SU-DHL-6 (cell line): Measurements from ENCODE around the gene C20orf144.

Experiments used
- H2AFZ ChIP-seq: fragments of 200-600 bp; sonication (generic); 2 replicates; pipeline ENCODE4 v1.6.1; 2014; ENCODE audit warnings: low read depth, mild to moderate bottlenecking, moderate library complexity, mixed read lengths, antibody characterized with exemption, low read length; ENCODE audit not compliant: severe bottlenecking
- H3F3A ChIP-seq: fragments of 200-600 bp; shearing (Covaris generic); 2 replicates; pipeline ENCODE4 v1.6.0; 2016; ENCODE audit warnings: antibody characterized with exemption, mild to moderate bottlenecking; ENCODE audit not compliant: insufficient read depth
- H3K27ac ChIP-seq: fragments of 200-600 bp; sonication (generic); 2 replicates; pipeline ENCODE4 v1.5.1; 2016; ENCODE audit warnings: low read depth, mild to moderate bottlenecking, low read length, moderate library complexity, mixed read lengths
- H3K27me3 ChIP-seq: fragments of 200-600 bp; sonication (generic), shearing (Covaris generic); 2 replicates; pipeline ENCODE4 v1.6.0; 2014; ENCODE audit warnings: mild to moderate bottlenecking, low read length
- H3K36me3 ChIP-seq: fragments of 200-600 bp; sonication (generic); 2 replicates; pipeline ENCODE4 v1.6.1; 2014; ENCODE audit warnings: mild to moderate bottlenecking, low read length, mixed read lengths
- H3K4me2 ChIP-seq: fragments of 300-600, 200-600 bp; shearing (Covaris generic), sonication (generic); 2 replicates; pipeline ENCODE4 v1.6.0; 2014; ENCODE audit warnings: low read length, low read depth, mild to moderate bottlenecking; ENCODE audit not compliant: poor library complexity, severe bottlenecking
- H3K4me3 ChIP-seq: fragments of 200-600 bp; sonication (generic); 2 replicates; pipeline ENCODE4 v1.5.1; 2014; ENCODE audit warnings: antibody characterized with exemption, low read length, mild to moderate bottlenecking, mixed read lengths; ENCODE audit not compliant: insufficient read depth, poor library complexity, severe bottlenecking
- H3K79me2 ChIP-seq: fragments of 200-600 bp; sonication (generic); 2 replicates; pipeline ENCODE4 v1.6.1; 2014; ENCODE audit warnings: mild to moderate bottlenecking, low read length, moderate library complexity; ENCODE audit not compliant: insufficient read depth
- H3K9ac ChIP-seq: fragments of 200-600 bp; sonication (generic); 2 replicates; pipeline ENCODE4 v1.7.0; 2014; ENCODE audit warnings: mild to moderate bottlenecking, low read length
- H3K9me2 ChIP-seq: fragments of 200-600 bp; sonication (generic); replicated peaks from 2 replicates; pipeline ENCODE4 v1.6.1; 2014; ENCODE audit warnings: low read length; ENCODE audit not compliant: insufficient read depth
- H3K9me3 ChIP-seq: fragments of 200-600 bp; sonication (generic); 2 replicates; pipeline ENCODE4 v1.6.1; 2014; ENCODE audit warnings: low read length, mixed read lengths; ENCODE audit not compliant: insufficient read depth
- H4K20me1 ChIP-seq: fragments of 200-600 bp; sonication (generic); 2 replicates; pipeline ENCODE4 v1.6.1; 2014; ENCODE audit warnings: low read depth, mild to moderate bottlenecking, antibody characterized with exemption, low read length, moderate library complexity, mixed read lengths
- CTCF ChIP-seq: fragments of 200-600 bp; sonication (generic); IDR thresholded peaks from one replicate; pipeline ENCODE4 v1.5.1; 2017; ENCODE audit warnings: antibody characterized with exemption, mild to moderate bottlenecking, low read length, moderate library complexity; ENCODE audit not compliant: insufficient read depth, poor library complexity, severe bottlenecking
- EZH2phosphoT487 ChIP-seq: fragments of 200-600 bp; sonication (generic), shearing (Covaris generic); conservative IDR thresholded peaks from 2 replicates; pipeline ENCODE4 v1.6.1; 2018; ENCODE audit warnings: mild to moderate bottlenecking, antibody characterized with exemption, low read length, moderate library complexity, mixed read lengths

Gene C20orf144

GRCh38 chr20:33658929-33659328 is 3.2 kb upstream of the C20orf144 start:
- no peak overlapping the region for H3K4me2 ChIP-seq
- no peak overlapping the region for H3K4me3 ChIP-seq
- H3K27ac ChIP-seq, result no peak overlapping the region
- H4K20me1 ChIP-seq, result no peaks in the 10 kb centered on the region
- no peaks in the 10 kb centered on the region for H3K9me3 ChIP-seq
- no peaks in the 10 kb centered on the region for H3K27me3 ChIP-seq
- H2AFZ ChIP-seq, result no peak overlapping the region
- H3K36me3 ChIP-seq, result no peaks in the 10 kb centered on the region
- no peak for TF ChIP-seq CTCF
- no peak for TF ChIP-seq EZH2phosphoT487
- H3K79me2 ChIP-seq, result peaks cover 8% of the 10 kb centered on the region; the same call in 1 of the 2 replicates
- H3K9ac ChIP-seq, result no peak overlapping the region
- H3F3A ChIP-seq, result no peaks in the 10 kb centered on the region
- no peaks in the 10 kb centered on the region for H3K9me2 ChIP-seq

GRCh38 chr20:33659341-33660034 is 2.6 kb upstream of the C20orf144 start:
- no peak overlapping the region for H3K4me2 ChIP-seq

GRCh38 chr20:33660035-33660684 is 2.0 kb upstream of the C20orf144 start:
- no peaks in the 10 kb centered on the region for H3K36me3 ChIP-seq
- no peak overlapping the region for H3K4me2 ChIP-seq

More at GRCh38 chr20:33659341-33660034, 2.6 kb upstream of the C20orf144 start:
- Histone ChIP-seq H3K9me2 (no peaks in the 10 kb centered on the region), H4K20me1 (no peaks in the 10 kb centered on the region), H3K36me3 (no peaks in the 10 kb centered on the region), H3K4me3 (no peak overlapping the region), H3K79me2 (peaks cover 8% of the 10 kb centered on the region; the same call in 1 of the 2 replicates), H3K27me3 (no peaks in the 10 kb centered on the region), H3K9me3 (no peaks in the 10 kb centered on the region), H2AFZ (no peak overlapping the region), H3F3A (no peaks in the 10 kb centered on the region), H3K9ac (no peak overlapping the region), H3K27ac (no peak overlapping the region)
- TF ChIP-seq CTCF, result no peak
- no peak for TF ChIP-seq EZH2phosphoT487

More at GRCh38 chr20:33660035-33660684, 2.0 kb upstream of the C20orf144 start:
- Histone ChIP-seq H3K27me3 (no peaks in the 10 kb centered on the region), H3K9ac (no peak overlapping the region), H3K27ac (no peak overlapping the region), H3K79me2 (peaks cover 8% of the 10 kb centered on the region; the same call in 1 of the 2 replicates), H3K4me3 (no peak overlapping the region), H4K20me1 (no peaks in the 10 kb centered on the region), H3F3A (no peaks in the 10 kb centered on the region), H2AFZ (no peak overlapping the region), H3K9me3 (no peaks in the 10 kb centered on the region), H3K9me2 (no peaks in the 10 kb centered on the region)
- TF ChIP-seq EZH2phosphoT487 (no peak), CTCF (no peak)
